Stimulated activated CD4-positive, alpha-beta T cell treated with anti-CD3 and anti-CD28 coated beads, TNF-alpha, amount 100 ng/mL, for 48 hours (primary cell): ENCODE data around the gene SLC13A3.

ENCODE experiments used
- DNase-seq, 3 donors: peaks; one replicate each; pipeline ENCODE4 v3.0.0-alpha.2; 2020; ENCODE audit warnings: low read depth in 3 of 3

Gene SLC13A3, protein sequence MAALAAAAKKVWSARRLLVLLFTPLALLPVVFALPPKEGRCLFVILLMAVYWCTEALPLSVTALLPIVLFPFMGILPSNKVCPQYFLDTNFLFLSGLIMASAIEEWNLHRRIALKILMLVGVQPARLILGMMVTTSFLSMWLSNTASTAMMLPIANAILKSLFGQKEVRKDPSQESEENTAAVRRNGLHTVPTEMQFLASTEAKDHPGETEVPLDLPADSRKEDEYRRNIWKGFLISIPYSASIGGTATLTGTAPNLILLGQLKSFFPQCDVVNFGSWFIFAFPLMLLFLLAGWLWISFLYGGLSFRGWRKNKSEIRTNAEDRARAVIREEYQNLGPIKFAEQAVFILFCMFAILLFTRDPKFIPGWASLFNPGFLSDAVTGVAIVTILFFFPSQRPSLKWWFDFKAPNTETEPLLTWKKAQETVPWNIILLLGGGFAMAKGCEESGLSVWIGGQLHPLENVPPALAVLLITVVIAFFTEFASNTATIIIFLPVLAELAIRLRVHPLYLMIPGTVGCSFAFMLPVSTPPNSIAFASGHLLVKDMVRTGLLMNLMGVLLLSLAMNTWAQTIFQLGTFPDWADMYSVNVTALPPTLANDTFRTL

DNA sequence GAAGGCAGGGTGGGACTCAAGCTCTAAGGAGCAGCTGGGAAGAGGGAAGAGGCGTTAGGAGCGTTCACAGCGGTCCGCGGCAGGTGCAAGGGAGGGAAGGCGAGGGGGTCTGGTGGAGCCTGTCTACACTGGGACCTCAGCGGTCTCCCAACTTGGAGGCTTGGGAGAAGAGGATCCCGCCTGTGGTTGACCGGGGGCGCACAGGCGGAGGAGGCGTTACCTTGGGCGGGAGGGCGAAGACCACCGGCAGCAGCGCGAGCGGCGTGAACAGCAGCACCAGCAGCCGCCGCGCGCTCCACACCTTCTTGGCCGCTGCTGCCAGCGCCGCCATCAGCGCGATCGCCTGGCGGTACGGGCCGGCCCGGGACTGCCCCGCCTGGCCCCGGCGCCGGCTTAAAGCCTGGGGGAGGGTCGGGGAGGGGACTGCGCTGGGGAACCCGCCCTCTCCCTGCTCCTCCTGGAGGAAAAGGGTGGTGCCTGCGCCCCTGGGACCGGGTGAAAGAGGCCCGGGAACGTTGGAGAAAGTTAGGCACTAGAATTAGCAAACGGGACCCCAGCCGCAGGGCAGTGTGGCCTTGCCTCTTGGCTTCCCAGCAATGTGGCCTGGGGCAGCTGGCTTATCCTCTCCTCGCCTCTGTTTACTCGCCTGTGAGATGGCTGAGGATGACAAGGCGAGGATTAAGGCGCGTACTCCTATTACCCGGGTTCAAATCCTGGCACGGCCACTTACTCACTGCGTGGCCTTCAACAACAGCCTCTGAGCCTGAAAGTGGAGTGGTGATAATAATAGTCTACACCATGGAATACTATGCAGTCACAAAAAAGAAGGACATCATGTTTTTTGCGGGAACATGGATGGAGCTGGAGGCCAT is at the start of gene SLC13A3:
SLC13A3 (minus strand) TSS at position 369 of the 872 bp plus-strand sequence; CDS start at position 331, 38 bp downstream.
- no peak for DNase-seq

DNA sequence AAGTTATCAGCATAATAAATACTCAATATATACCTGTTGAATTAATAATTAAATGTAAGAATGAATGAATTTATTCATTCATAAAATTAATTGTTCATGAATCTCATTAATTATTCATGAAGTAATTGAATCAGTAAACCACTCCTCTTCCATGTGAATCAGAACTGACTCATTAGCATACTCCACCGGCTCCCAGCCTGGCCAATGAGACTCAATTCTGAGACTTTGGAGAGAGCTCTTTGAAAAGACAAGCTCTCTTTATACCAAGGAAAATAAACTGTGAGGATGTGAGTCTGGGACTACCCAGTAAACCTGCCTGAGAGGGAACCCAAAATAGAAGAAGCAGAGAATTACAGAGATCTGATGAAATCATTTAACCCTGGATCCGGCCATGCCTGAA is 49.8 kb upstream of the SLC13A3 start:
- no peak for DNase-seq

DNA sequence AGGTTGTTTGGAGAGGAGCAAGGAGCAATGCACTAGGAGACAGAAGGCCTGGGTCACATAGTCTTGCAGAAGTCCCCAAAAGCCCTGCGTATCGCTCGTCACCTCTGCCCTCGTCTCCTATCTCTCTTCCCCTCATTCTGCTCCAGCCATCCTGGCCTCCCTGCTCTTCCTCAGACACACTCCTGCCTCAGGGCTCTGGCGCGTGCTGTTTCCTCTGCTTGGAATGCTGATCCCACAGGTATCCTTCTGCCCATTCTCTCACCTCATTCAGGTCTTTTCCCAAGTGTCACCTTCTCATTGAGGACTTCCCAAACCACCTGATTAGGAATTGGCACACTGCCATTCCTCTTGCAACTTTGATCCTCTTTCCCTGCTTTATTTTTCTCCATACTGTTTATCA is 49.2 kb upstream of the SLC13A3 start:
- no peak for DNase-seq

DNA sequence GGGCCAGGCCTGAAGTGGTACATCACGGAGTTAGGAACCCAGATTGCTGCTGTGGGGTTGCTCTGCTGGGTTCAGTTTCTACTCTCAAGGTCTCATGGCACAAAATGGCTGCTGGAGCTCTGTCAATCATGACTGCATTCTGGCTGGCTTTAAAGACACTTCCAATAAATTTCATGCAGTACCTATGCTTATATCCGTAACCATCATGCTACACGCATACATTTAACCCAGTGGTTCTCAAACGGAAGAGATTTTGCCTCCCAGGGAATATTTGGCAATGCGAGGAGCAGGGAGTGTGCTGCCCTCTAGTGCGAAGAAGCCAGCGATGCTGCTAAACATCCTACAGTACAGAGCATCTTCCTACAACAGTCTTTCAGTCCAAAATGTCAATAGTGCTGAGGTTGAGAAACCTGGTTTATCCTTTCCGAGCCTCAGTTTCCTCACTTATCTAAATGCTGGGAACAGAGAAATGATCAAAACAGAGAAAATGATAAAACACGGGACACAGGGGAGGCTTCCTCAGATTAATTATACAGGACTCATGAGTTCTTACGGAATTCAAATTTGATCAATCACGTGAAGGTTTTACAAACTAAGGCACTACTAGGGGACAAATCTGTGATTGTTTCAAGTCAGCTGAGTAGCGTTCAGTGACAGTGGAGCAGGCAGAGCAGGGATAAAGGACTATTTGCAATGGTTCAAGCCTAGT is 48.5 kb upstream of the SLC13A3 start:
- no peak for DNase-seq

DNA sequence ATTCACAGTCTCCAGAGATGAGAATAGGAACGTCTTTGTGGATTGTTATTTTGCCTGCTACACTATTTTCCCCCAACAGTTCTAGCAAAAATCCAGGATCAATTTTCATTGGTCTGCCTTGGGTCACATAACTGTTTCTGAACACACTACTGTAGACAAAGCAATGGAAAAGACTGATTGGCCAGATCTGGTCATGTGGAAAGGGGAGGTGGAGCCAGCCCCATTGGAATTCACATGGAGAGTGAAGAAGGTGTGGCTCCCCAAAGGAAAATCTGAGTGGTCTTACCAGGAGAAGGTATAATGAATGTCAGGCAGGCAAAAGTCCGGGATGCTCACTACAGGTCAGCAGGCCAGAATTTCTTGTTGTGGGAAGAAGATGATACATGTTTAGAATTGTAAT is 47.5 kb upstream of the SLC13A3 start:
- DNase-seq: no peak

DNA sequence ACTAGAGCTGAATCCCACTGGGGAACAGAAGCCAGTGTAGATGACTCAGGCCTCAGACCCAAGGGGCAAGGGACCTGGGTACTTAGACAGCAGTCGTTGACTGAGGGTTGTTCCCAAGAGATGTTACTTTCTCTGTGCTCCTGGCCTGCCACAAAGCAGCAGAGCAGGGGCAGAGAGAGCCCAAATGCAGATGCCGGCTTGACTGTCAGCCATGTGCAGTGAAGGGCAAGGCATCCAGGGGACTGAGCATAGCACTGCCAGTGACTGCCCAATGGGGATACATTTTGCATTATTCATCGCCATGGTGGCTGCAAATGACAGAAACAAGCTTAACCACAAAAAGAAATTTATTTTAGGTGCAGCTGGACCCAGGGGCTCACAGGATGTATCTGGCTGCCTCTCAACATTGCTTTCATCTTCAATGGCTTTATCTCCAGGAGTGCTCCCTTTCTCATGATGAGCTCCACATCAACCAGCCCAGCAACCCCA is 45.6 kb upstream of the SLC13A3 start:
- DNase-seq: no peak

DNA sequence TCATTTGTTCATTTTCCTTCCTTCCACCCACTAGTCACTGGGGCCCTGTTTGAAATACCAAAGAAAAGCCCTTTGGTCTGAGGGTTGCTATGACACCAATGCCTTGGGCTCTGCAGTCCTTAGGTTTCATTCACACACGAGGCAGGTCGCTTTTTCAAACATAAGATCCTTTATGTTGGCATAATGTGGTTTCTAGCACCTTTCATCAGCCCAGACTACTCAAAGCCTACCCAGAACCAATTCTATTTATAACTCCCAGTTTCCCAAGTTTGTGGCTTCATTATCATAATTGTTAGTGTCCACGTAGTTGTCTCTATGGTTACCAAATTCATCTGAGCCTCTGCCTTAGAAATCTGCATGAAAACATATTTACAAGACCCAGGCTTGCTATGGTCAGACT is 44.6 kb upstream of the SLC13A3 start:
- no peak for DNase-seq

DNA sequence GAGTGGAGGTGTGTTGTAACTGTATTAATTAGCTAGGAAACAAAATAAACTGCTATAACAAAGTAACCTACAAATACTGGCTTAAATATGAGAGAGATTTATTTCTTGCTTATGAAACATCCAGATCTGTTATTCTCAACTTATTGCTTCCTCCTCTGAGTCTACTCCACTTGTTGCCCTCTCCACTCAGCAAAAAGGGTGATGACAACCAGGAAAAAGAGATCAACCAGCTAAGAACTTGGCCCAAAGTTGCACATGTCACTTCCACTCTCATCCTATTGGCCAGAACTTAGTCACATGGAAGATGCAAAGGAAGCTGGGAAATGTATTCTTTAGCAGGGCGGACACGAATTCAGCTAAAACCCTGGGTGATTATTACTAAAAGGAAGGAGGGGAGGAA is 43.2 kb upstream of the SLC13A3 start:
- no peak for DNase-seq

DNA sequence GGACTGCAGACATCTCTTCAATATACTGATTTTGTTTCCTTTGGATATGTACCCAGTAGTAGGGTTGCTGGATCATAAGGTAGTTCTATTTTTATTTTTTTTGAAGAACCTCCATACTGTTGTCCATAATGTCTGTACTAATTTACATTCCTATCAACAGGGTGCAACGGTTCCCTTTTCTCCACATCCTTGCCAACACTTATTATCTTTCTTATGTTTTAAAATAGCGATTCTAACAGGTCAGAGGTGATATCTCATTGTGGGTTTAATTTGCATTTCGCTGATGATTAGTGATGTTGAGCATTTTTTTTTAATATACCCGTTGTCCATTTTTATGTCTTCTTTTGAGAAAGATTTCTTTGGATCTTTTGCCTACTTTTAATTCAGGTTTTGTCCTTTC is 39.9 kb upstream of the SLC13A3 start:
- DNase-seq: no peak

DNA sequence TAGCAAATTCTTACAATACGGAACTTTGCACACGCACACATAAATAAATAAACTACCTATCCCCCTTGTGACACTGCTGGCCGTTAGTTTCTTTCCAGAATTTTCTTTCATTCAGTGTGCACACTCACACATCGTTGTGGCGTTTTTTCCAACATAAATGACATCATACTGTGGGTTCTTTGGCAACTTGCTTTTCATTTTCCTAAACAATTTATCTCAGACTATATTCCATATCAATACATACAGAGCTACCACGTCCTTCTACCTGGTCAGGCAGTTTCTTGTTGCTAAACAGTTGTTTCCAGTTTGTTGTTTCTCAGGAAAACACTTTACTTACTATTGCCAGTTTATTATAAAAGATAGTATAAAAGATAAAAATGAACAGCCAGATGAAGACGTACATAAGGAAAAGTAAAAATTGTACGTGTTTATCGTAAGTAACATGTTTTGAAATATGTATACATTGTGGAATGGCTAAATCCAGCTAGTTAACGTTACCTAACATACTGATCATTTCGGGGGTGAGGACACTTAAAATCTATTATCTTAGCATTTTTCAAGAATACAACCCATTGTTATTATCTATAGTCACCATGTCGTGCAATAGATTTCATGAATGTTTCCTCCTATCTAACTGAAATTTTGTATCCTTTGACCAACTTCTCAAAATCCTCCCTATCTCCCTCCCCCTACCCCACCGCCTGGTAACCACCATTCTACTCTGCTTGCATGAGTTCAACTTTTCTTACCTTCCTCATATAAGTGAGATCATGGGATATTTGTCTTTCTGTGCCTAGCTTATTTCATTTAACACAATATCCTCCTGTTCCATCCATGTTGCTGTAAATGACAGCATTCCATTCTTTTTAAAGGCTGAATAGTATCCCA is 39.2 kb upstream of the SLC13A3 start:
- no peak for DNase-seq

DNA sequence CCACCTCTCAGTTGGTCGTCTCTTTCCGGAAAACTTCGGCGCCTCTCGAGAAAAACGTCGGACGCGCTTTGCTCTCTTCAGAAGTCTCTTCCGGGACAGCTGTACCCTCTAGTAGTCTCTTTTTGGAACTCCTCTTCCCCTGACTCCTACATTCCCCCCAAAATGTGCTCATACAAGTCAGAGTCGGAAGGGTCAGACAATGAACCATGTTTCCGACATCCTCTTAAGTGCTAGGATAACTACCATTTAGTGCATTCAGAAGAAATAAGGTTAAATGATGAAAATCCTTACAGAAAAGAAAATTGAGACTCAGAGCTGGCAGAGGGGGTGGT is 38.5 kb upstream of the SLC13A3 start:
- DNase-seq: no peak

DNA sequence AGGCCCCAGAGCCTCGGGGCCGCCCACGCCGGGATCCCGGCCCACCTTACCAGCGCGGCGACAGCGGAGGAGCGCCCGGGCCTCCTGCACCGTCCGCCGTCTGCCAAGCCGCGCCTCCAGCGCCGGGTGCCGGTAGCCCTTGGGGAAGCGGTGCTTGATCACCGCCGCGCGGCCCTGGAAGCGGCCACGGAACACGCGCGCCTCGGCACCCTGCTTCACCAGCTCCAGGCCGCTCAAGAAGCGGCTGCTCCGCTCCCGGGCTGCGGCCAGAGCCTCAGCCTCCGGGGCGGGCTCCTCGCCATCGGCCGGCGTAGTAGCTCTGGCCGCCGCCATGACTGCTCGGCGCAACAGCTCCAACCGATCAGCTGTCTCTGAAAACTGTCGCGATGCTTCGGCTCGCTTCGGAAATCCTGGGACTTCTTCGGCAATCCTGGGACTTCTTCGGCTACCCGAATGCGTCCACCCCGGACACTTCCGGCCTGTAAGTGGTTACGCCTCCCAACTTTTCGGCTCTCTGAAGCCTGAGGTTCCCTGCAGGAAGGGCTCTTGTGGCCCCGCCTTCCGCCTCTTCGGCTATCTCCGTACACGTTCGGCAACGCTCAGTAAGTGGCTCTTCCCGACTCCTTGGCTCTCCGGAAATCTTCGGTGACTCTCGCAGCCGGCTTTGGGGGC is 38.0 kb upstream of the SLC13A3 start, which contains the start of gene TP53RK:
TP53RK (minus strand) TSS at position 363 of the 672 bp plus-strand sequence; CDS start at position 333, 30 bp downstream.
- DNase-seq: peak; percentile 90 to 95 (median 94)

DNA sequence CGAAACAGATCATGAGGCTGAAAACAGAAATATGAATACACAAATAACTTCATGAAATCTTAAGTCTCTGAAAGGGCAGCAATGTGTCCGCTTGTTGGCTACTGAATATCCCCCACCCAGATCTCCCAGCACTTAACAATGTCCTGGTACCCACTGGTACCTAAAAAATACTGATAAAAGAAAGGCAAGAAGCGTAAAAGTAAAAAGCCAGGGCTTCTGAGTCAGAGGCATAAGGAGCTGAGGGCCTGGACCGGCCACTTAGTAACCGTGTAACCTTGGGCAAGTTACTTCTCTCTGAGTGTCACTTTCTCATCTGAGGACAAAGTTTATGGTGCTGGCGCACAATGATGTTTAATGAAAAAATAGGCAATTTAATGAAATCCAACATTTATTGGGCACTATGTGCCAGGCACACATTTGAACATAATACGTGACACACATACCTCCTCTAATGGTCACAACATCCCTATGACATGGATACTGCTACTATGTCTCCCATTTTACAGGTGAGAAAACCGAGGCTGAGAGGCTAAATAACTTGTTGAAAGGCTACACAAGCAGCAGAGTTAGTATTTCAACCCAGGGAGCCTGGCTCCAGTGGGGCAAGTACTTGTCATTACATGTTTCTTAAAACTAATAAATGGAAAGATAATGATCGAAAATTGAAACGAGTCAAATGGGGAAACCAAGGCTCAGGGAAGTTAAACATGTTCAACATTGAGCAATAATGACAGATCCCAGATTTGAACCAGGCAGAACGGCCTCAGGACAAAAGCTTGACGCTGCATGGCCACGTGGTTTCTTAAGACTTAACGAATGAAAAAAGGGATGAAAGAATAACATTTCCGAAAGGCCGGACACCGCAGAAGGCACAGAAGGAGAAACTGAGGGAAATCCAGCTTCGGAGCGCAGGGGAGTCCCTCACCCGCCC is 37.2 kb upstream of the SLC13A3 start:
- no peak for DNase-seq

DNA sequence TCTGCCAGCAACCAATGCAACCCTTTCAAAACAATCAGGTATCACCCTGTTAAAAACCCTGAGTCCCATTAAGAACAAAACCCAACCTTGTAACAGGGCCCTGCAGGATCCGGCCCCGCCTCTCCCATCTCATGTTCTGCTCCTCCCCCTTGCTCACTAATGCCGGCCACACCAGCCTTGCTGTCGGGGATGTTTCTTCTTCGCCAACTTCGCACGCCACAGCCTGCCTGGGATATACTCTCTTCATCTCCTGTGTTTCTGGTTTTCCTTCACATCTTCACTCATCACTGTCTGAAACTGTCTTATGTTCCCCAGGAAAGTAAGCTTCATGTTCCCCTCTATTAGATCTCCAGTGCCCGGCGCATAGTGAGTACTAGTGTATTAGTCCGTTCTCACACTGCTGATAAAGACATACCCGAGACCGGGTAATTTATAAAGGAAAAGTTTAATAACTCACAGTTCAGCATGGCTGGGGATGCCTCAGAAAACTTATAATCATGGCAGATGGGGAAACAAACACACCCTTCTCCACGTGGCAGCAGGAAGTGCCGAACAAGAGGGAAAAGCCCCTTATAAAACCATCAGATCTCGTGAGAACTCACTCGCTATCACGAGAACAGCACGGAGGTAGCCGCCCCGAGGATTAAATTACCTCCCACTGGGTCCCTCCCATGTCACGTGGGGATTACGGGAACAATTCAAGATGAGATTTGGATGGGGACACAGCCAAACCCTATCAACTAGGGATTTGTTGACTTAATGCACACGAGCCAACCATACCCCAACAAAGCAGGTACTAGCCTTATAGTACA is 32.9 kb upstream of the SLC13A3 start:
- no peak for DNase-seq

DNA sequence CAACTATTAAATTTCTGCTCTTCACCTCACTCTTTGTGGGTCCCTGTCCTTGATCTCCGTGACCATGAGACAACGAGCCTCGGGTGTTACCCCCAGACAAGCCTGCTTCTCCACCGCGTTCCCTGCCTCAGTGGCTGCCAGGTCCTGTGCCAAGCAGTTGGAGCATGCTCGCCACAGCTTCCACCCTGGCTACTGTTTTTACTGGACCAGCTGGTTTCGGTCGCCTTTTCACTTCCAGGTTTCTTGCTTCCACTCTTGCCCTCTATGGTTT is 32.3 kb upstream of the SLC13A3 start:
- no peak for DNase-seq

DNA sequence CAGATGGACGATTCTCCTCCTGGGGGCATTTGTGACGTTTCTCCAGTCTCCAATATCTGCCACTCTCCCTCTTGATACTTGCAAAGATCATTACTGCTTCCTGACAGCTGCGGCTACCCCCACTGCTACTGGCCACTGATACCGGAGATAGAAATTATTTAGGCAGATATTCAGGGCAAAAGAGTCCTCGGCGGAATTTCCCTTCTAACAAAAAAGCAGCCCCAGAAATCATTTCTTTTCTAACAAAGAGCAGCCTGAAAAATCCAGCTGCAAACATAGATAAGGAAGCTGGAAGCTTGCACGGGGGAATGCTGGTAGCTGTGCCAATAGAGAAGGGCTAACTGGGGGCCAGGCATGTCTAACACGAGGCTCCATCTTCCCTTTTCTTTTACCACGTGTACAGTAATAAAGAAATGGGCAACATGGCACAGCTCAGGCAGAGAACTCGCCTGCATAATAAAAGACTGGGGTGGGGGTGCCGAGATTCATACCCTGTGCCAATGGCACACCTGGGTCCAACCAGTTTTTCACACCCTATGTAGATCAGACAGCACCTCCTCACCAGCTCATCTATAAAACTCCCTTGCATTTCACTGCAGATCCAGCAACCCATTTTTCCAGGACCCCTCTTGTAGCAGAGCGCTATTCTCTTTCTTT is 31.9 kb upstream of the SLC13A3 start:
- no peak for DNase-seq

DNA sequence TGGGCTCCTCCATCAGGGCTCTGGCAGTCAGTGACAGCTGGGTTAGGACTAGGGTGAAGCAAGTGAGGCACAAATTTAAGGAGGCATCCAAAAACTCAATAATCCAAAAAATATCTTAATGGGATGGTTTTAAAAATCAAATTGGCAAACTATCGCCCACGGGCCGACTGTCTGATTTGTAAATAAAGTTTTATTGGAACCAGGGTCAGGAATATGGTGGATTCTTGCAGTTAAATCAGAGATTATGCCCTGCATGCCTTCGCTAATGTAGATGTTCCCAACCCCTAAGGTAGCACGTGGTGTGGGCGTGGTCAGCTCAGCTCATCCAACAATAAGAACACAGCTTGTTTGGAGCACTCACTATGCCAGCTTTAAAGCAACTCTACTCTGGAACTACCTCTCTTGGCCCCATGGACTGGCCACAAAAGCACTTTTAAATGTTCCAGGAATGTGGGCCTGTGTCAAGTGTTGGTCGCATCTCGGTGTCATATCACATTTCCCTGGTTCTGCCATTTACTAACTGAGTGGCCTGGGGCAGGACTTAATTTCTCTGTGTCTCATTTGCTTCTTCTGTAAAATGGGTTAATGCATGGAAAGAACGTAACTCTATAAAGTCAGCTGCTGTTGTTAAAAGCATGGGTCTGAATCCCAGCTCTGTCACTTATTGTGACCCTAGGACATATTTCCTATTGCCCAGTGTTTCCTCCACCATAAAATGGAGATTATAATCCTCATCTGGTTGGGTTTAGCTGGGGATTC is 31.0 kb upstream of the SLC13A3 start:
- no peak for DNase-seq
